Stimulated activated CD4-positive, alpha-beta T cell treated with anti-CD3 and anti-CD28 coated beads, Interleukin-4, amount 100 ng/mL, for 48 hours (primary cell): ENCODE results near the gene POLR3E.
"Not testable (repeated sequence)": the region's sequence is repeated elsewhere in the genome, so short reads cannot be mapped to it uniquely, and the experiment has no call there.

ENCODE experiments used
- DNase-seq, 2 donors: peaks; one replicate each; pipeline ENCODE4 v3.0.0-alpha.2; 2020; ENCODE audit warnings: low read depth in 2 of 2

The POLR3E gene

GRCh38 chr16:22335668-22336246 is 38.5 kb downstream of the POLR3E start:
- DNase-seq = no peak

DNA sequence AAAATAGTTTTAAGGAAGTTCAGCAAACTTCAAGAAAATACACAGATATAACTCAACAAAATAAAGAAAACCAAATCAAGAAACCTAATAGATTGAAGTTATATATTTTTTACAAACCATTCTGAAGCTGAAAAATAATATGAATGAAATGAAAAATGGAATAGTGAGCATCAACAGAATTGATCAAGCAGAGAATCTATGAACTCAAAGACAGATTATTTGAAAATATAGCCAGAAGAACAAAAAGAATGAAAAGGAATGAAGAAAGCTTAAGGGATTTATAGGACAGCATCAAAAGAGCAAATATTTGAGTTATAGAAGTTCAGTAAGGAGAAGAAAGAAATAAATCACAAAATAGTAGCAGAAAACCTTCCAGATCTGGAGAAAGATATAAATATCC is 39.4 kb downstream of the POLR3E start:
- DNase-seq = no peak

GRCh38 chr16:22337045-22337444 is 39.8 kb downstream of the POLR3E start:
- DNase-seq = no peak

DNA sequence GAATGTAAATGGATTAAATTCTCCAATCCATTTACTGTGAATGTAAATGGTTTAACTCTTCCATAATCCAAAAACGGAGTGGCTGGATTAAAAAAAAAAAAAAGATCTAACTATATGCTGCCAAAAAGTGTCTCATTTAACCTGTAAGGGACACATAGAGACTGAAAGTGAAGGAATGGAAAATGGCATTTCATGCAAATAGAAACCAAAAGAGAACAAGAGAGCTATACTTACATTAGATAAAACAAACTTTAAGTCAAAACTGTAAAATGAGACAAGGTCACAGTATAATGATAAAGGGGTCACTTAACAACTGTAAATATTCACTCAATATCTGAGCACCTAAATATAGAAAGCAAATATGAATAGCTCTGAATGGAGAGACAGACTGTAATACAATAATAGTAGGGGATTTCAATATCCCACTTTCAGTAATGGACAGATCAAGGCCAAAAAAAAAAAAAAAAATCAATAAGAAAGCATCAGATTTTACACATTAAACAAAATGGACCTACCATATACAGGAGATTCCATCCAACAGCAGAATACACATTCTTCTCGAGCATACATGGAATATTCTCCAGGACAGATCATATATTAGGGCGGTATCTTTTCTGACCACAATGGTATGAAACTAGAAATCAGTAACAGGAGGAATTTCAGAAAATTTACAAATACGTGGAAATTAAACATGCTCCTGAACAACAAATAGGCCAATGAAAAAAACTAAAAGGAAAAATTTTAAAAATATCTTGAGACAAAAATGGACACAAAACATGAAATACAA is 40.8 kb downstream of the POLR3E start:
- DNase-seq = no peak

- no peak for DNase-seq
Observed at GRCh38 chr16:22340945-22341344, 43.7 kb downstream of the POLR3E start.

GRCh38 chr16:22342082-22342481 is 44.9 kb downstream of the POLR3E start:
- DNase-seq = no peak

DNA sequence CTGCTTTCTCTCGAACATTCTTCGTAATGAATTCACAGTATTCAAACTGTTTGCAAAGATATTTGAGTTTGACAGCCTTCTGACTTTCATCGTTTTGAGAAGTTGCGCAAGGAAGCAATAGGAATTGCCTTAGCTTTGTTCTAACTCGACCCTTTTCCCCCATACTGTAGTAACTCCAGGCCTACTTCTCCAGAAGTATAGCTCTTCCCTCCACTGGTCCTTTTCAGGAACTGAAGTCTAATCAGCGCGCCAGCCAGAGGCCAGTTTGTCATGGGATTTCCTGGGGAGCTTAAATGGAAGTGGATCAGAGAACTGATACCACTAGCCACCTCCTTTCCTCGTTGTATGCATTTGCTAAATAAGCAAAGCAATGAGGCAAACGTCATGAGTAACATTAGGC is 49.3 kb downstream of the POLR3E start:
- DNase-seq = no peak

- no peak for DNase-seq
Observed at GRCh38 chr16:22347100-22347820, 50.1 kb downstream of the POLR3E start.

- no peak for DNase-seq
Observed at GRCh38 chr16:22348291-22348690, 51.1 kb downstream of the POLR3E start.

DNA sequence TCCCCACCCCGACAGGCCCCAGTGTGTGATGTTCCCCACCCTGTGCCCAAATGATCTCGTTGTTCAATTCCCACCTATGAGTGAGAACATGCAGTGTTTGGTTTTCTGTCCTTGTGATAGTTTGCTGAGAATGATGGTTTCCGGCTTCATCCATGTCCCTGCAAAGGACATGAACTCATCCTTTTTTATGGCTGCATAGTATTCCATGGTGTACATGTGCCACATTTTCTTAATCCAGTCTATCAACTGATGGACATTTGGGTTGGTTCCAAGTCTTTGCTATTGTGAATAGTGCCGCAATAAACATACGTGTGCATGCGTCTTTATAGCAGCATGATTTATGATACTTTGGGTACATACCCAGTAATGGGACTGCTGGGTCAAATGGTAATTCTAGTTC is 53.8 kb downstream of the POLR3E start:
- DNase-seq = not testable (repeated sequence)

DNA sequence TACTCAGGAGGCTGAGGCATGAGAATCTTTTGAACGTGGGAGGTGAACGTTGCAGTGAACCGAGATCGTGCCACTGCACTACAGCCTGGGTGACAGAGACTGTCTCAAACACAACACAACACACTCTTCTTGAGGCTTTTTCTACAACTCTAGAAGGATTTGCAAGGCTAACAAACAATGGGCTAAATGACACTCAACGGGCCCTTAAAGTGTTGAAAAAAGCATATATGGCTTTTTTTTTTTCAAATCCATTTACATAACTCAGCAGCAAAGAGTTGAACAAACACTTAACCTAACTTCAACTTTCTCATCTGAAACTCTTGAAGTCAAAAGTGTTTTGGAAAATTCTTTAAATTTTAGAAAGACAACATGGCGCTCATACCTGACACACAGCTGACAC is 54.9 kb downstream of the POLR3E start:
- no peak for DNase-seq

GRCh38 chr16:22352723-22353122 is 55.5 kb downstream of the POLR3E start:
- DNase-seq = no peak

- no peak for DNase-seq
Observed at GRCh38 chr16:22353191-22353919, 56.1 kb downstream of the POLR3E start.

DNA sequence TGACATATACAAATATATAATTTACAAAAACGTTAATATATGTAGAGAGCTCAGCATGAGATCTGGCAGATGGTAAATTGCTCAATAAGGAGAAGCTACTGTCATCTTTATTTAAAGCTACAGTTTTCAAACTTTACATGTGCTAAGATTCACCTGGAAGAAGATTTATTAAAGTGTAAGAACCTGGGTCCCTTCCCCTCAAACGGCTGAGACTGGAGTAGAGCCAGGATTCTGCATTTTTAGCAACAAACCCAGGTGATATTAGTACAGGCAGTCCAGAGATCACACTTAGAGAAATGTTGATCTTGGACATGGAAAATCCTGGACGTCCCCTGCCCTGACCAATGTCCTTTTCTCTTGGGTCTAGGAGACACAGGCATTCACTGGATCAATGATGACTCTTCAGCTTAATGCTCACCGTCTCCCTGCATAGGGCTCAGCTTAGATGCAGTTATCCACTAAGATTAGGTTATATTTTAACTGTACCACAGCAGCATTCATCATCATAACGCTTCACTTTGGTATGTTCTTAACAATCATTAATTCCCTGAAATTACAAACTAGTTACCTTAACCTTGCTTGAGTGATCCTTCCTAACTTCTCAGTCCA is 56.8 kb downstream of the POLR3E start:
- no peak for DNase-seq

- DNase-seq = no peak
Observed at GRCh38 chr16:22355487-22355908, 58.3 kb downstream of the POLR3E start.

DNA sequence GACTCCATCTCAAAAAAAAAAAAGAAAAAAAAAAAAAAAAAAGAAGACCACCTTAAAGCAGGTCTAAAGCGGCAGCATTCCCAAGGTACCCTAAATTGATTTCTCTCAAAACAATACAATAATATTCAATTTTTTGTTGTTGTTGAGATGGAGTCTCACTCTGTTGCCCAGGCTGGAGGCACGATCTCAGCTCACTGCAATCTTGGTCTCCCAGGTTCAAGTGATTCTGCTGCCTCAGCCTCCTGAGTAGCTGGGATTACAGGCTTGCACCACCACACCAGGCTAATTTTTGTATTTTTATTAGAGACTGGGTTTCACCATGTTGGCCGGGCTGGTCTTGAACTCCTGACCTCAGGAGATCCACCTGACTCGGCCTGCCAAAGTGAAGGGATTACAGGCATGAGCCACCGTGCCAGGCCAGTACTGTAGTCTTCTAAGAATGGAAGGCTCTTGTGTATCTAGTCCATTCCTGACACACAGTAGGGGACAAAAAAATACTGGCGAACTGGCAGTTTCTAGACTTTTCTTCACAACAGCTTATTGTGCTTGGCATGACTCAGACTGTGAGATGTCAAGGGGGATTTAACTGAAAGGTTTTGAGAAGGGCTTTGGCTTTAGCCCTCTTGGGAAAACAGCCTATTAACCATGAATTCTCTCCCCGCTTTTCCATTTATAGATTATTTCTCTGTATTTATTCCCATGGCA is 59.9 kb downstream of the POLR3E start:
- no peak for DNase-seq

DNA sequence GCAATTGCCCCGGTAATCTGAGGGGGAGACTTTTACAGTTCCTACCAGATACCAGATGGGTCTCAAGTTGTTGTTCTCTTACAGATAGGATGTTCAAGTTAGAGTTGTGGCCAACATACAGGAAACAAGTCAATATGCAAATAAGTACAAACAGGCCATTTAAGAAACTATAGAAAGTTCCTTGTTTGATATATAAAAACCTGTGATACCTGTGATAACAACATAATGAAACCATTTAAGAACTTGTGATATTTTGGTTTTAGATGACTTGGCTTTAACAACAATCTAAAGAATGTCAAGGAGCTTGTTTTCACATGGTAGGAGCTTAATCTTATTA is 60.4 kb downstream of the POLR3E start:
- DNase-seq = no peak

GRCh38 chr16:22358000-22358399 is 60.8 kb downstream of the POLR3E start:
- no peak for DNase-seq

- DNase-seq = no peak
Observed at GRCh38 chr16:22359679-22360078, 62.5 kb downstream of the POLR3E start.

GRCh38 chr16:22360963-22361659 is 63.9 kb downstream of the POLR3E start:
- DNase-seq = no peak

DNA sequence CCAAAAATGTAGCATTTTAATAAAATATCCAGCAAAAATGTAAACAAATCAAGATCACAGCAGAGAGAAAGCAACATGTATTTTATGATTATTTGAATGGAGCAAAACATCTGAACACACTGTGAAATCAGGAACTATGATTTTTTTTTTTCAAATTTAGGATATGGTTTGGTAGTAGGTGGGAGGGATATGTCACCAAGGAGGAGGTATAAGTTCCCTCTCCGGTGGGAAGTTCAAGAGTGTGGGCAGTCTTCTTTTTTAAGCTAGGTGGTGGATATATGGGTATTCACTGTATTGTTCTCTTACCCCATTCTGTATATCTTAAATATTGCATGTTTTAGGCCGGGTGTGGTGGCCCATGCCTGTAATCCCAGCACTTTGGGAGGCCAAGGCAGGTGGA is 67.0 kb downstream of the POLR3E start:
- no peak for DNase-seq
